HFF-Myc (cell line): Measurements from ENCODE around the gene SPAAR.

Experiments used
- DNase-seq: peaks from one replicate; pipeline ENCODE4 v3.0.0-alpha.2; 2011; ENCODE audit warnings: low read depth; ENCODE audit errors: extremely low read depth
- H3K4me3 ChIP-seq: replicated peaks from 2 replicates; pipeline ENCODE4 v1.5.1; 2011; ENCODE audit warnings: low read depth, mild to moderate bottlenecking, control low read depth, low read length
- CTCF ChIP-seq: IDR thresholded peaks from 2 replicates; pipeline ENCODE4 v1.5.1; 2012; ENCODE audit warnings: mild to moderate bottlenecking, low read depth, low read length, control low read depth; ENCODE audit errors: missing control alignments

Gene SPAAR

DNA sequence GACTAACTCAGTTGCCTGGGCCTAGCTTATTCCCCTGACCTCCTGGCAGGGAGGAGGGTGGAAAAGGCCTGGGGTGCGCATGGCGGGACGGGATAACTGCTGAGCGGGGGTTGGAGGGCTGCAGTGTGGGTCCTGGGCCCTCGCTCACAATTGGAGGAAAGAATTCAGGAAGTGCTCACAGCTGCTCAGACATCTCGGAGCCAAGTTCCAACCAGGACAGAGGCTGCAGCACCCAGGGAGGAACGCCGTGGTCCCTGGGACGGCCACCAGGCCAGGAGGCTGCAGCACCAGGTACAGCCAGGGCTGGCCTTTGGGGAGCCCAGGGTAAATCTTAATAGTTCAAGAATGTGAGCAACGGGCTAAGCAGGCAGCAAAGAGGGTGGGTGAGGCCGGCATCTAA is at the start of gene SPAAR:
SPAAR (plus strand) TSS at position 217 of the 400 bp plus-strand sequence. CDS start 974 bp downstream, outside the sequence.
- TF ChIP-seq CTCF, result no peak
- no peak within 1 kb of the TSS for H3K4me3 ChIP-seq

GRCh38 chr9:35859990-35860339 is 49.3 kb upstream of the SPAAR start:
- H3K4me3 ChIP-seq, result no peak overlapping the region
- TF ChIP-seq CTCF, result no peak
- no peak for DNase-seq

More for the DNA sequence above, at the start of gene SPAAR:
- DNase-seq, result no peak

- H3K4me3 ChIP-seq, result no peak overlapping the region
- DNase-seq, result no peak
- TF ChIP-seq CTCF, result no peak
Measured at GRCh38 chr9:35861161-35861897, 48.0 kb upstream of the SPAAR start.

- no peak for DNase-seq
- no peak for TF ChIP-seq CTCF
- no peak overlapping the region for H3K4me3 ChIP-seq
Measured at GRCh38 chr9:35862328-35862727, 47.0 kb upstream of the SPAAR start.

DNA sequence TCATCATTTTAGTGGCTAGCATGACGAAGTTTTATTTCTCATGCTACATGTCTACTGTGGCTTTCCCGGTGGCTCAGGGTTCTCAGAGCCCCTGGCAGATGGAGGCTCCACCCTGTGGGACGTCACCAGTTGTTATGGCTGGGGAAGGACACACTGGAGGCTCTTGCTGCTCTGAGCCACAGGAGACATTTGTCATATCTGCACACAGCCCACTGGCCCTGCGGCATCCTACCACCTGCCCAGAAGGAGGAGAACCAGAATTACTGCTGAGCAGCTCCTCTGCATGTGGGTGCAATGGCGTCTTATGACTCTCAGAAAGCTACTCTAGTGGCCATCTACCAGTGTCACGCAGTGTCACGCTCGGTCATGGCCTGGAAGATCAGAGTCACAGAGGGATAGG is 45.7 kb upstream of the SPAAR start:
- no peak for TF ChIP-seq CTCF
- H3K4me3 ChIP-seq, result no peak overlapping the region
- DNase-seq, result no peak

- H3K4me3 ChIP-seq, result no peak overlapping the region
- DNase-seq, result no peak
- TF ChIP-seq CTCF, result no peak
Measured at GRCh38 chr9:35864695-35865255, 44.5 kb upstream of the SPAAR start.
